OCI-LY7 (cell line): ENCODE measurements around the gene NFATC3. TPM values are rescaled to one million over a fixed set of nuclear protein-coding genes. Genes with fewer than 3 reads are reported as not detected.
"Not testable (repeated sequence)": the region's sequence is repeated elsewhere in the genome, so short reads cannot be mapped to it uniquely, and the experiment has no call there.

Source experiments
- BruUV-seq: library from RNA; stranded (reverse); fragments of 400-500 nt; replicated peaks from 2 replicates; lab custom pipeline; 2021; lab: Mats Ljungman, UMichigan
- CTCF ChIA-PET: fragments of 300-600 bp; sonication (Branson Sonifier 250); formaldehyde crosslinking; loops from one replicate; lab custom pipeline; 2022; ENCODE audit warnings: antibody characterized with exemption; ENCODE audit not compliant: unreplicated experiment; lab: Charles Lee
- POLR2A ChIA-PET: fragments of 300-600 bp; sonication (Branson Sonifier 250); formaldehyde crosslinking; loops from one replicate; lab custom pipeline; 2022; ENCODE audit warnings: antibody characterized with exemption; lab: Charles Lee
- DNase-seq: peaks from one replicate; pipeline ENCODE4 v3.0.0-alpha.2; 2015; ENCODE audit warnings: low spot score
- H2AFZ ChIP-seq: fragments of 200-600 bp; sonication (generic), shearing (Covaris generic); 2 replicates; pipeline ENCODE4 v1.6.1; 2014; ENCODE audit warnings: mild to moderate bottlenecking, antibody characterized with exemption, low read length, moderate library complexity
- H3K27ac ChIP-seq: fragments of 200-600 bp; sonication (generic); 2 replicates; pipeline ENCODE4 v1.5.1; 2014; ENCODE audit warnings: mixed run types, low read depth, mild to moderate bottlenecking, moderate library complexity, low read length, inconsistent platforms; ENCODE audit not compliant: poor library complexity, severe bottlenecking
- H3K36me3 ChIP-seq: fragments of 200-600 bp; sonication (generic); 2 replicates; pipeline ENCODE4 v1.6.1; 2014; ENCODE audit warnings: mild to moderate bottlenecking, antibody characterized with exemption, low read length, moderate library complexity, mixed read lengths; ENCODE audit not compliant: insufficient read depth
- H3K4me1 ChIP-seq: fragments of 200-600 bp; sonication (generic); 2 replicates; pipeline ENCODE4 v1.5.1; 2014; ENCODE audit warnings: mild to moderate bottlenecking, low read length; ENCODE audit not compliant: insufficient read depth, poor library complexity, severe bottlenecking
- H3K4me2 ChIP-seq: fragments of 200-600 bp; sonication (generic); 2 replicates; pipeline ENCODE4 v1.6.1; 2014; ENCODE audit warnings: mild to moderate bottlenecking, low read length
- H3K4me3 ChIP-seq: fragments of 200-600 bp; sonication (generic); 2 replicates; pipeline ENCODE4 v1.5.1; 2014; ENCODE audit warnings: mild to moderate bottlenecking, low read depth, low read length; ENCODE audit not compliant: poor library complexity, severe bottlenecking
- H3K79me2 ChIP-seq: fragments of 200-600 bp; sonication (generic); 2 replicates; pipeline ENCODE4 v1.6.1; 2016; ENCODE audit warnings: low read depth, mild to moderate bottlenecking, low read length, moderate library complexity, mixed read lengths; ENCODE audit not compliant: insufficient read depth
- H3K9me2 ChIP-seq: fragments of 200-600 bp; sonication (generic); 2 replicates; pipeline ENCODE4 v1.6.1; 2016; ENCODE audit warnings: mild to moderate bottlenecking, low read length, mixed read lengths; ENCODE audit not compliant: insufficient read depth
- H3K9me3 ChIP-seq: fragments of 200-600 bp; sonication (generic); 2 replicates; pipeline ENCODE4 v1.6.1; 2014; ENCODE audit warnings: mild to moderate bottlenecking, mixed run types, low read length, mixed read lengths
- H4K20me1 ChIP-seq: fragments of 200-600 bp; sonication (generic); 2 replicates; pipeline ENCODE4 v1.6.1; 2014; ENCODE audit warnings: mild to moderate bottlenecking, antibody characterized with exemption, low read length, moderate library complexity, mixed read lengths; ENCODE audit not compliant: insufficient read depth
- CTCF ChIP-seq: fragments of 200-600 bp; sonication (generic); conservative IDR thresholded peaks from 2 replicates; pipeline ENCODE4 v1.5.1; 2014; ENCODE audit warnings: mild to moderate bottlenecking, antibody characterized with exemption, low read length, moderate library complexity, mixed read lengths
- EZH2phosphoT487 ChIP-seq: fragments of 200-600 bp; sonication (generic); IDR thresholded peaks from 2 replicates; pipeline ENCODE4 v1.6.1; 2018; ENCODE audit warnings: low read depth, borderline replicate concordance, mild to moderate bottlenecking, mixed run types, antibody characterized with exemption, low read length, moderate library complexity, mixed read lengths
- intact Hi-C: fragments of 100-400 bp; cut with micrococcal nuclease; formaldehyde crosslinking; loops from one replicate; pipeline ENCODE4 v1.10.0; 2022; ENCODE audit not compliant: unreplicated experiment
- total RNA-seq, 2 experiments: library from RNA; depleted of rRNA in 1 of 2; stranded (reverse); fragments of >200 nt in 1 of 2; shearing (Covaris generic) in 1 of 2; gene quantifications; 2 replicates each; pipeline ENCODE4 v1.2.3, GENCODE V29; 2014 to 2022

Gene NFATC3
- total RNA-seq, 2 experiments from 2014 or later: 73.4 to 76.0 TPM

DNA sequence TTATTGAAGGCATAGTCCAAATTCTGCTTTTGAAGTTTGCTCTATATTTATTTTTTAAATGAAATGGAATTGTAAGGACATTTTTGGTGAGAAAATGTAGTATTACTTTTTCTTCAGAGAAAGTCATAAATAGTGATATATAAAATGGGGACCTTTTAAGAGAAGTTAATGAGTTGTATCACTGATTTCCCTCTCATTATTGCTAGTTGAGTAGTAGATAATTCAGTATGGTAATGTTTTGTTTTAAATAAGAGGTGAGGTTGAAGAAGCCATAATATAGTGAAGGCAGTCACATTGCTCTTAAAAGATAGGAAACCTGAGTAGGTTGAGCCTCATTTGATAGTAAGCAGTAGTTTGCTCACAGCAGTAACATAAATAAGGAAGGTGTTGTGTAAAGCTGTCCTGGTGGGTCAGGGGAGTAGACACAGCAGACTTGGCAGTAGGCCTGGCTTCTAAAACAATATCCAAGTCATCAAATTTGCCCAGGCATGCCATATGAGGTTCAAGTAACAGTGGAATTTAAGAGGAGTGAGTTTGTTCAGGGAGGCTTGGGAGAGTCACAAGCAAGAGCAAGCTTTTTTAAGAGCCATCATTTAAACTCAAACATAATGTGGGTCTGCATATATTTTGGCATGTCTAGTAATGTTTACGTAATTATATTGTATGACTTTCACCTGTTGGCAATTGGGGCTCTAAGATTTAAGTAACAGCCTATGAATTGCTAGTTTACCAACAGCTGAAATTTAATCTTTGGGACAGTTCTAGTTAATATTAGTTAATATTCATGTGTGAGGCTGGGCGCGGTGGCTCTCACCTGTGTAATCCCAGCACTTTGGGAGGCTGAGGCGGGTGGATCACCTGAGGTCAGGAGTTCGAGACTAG is 6.5 kb downstream of the NFATC3 start:
- Histone ChIP-seq H3K4me1 (peaks cover 68% of the 10 kb centered on the region), H3K79me2 (peaks cover 100% of the 10 kb centered on the region), H3K4me3 (no peak overlapping the region), H3K27ac (no peak overlapping the region), H4K20me1 (peaks cover 62% of the 10 kb centered on the region), H3K9me2 (no peaks in the 10 kb centered on the region), H3K4me2 (peak overlapping the region; percentile 78), H3K9me3 (no peaks in the 10 kb centered on the region), H2AFZ (no peak overlapping the region), H3K36me3 (no peaks in the 10 kb centered on the region)
- TF ChIP-seq EZH2phosphoT487: no peak
- no peak for TF ChIP-seq CTCF
- BruUV-seq: no TSS peak
- no peak for DNase-seq
- CTCF ChIA-PET: no interaction called here
- POLR2A ChIA-PET: interaction anchor here (0.6 to 1.8 kb wide), 7 partner anchors 17 to 386 kb away, joined by 3 to 6 read pairs (median 4); no protein-coding TSS in a partner anchor
- intact Hi-C loops: no loop called here

DNA sequence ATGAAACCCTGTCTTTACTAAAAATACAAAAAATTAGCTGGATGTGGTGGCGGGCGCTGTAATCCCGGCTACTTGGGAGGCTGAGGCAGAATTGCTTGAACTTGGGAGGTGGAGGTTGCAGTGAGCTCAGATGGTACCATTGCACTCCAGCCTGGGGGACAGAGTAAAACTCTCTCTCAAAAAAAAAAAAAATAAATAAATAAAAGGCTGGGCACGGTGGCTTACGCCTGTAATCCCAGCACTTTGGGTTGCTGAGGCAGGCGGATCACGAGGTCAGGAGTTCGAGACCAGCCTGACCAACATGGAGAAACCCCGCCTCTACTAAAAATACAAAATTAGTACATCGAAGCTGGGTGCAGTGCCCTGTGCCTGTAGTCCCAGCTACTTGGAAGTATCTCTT is 7.1 kb downstream of the NFATC3 start:
- H2AFZ ChIP-seq, BruUV-seq, H3K4me3 ChIP-seq, CTCF ChIA-PET, H3K27ac ChIP-seq, H3K9me2 ChIP-seq, H3K9me3 ChIP-seq, H3K4me2 ChIP-seq, intact Hi-C loops, DNase-seq, H3K36me3 ChIP-seq: not testable (repeated sequence)
- POLR2A ChIA-PET: interaction anchor here (0.6 to 1.8 kb wide), 7 partner anchors 17 to 188 kb away, joined by 3 to 6 read pairs (median 4); no protein-coding TSS in a partner anchor
- peaks cover 100% of the 10 kb centered on the region for H3K79me2 ChIP-seq
- H3K4me1 ChIP-seq: peaks cover 68% of the 10 kb centered on the region
- H4K20me1 ChIP-seq: peaks cover 58% of the 10 kb centered on the region

- ChIA-PET POLR2A (interaction anchor here (0.6 to 1.2 kb wide), 5 partner anchors 10 to 130 kb away, joined by 3 to 6 read pairs (median 3); no protein-coding TSS in a partner anchor), CTCF (interaction anchor here (0.5 to 1.9 kb wide), 4 partner anchors 9 to 134 kb away, joined by 3 to 8 read pairs (median 4); partner anchors contain the start of gene NFATC3)
- Histone ChIP-seq H4K20me1 (peaks cover 51% of the 10 kb centered on the region), H3K9me2 (no peaks in the 10 kb centered on the region), H3K9me3 (0 out of 2 replicates have a peak, but pooled peaks cover 4% of the 10 kb centered on the region), H3K4me1 (peaks cover 56% of the 10 kb centered on the region), H3K79me2 (peaks cover 100% of the 10 kb centered on the region), H3K4me3 (no peak overlapping the region), H3K4me2 (peak overlapping the region; percentile 53), H3K36me3 (peaks cover 13% of the 10 kb centered on the region), H3K27ac (no peak overlapping the region), H2AFZ (no peak overlapping the region)
- BruUV-seq: no TSS peak
- DNase-seq: peak; percentile 56
- TF ChIP-seq EZH2phosphoT487 (no peak), CTCF (peak; percentile 87)
- intact Hi-C loops: loop anchor here (1.0 kb wide), 1 partner anchor 135 kb away; no protein-coding TSS in a partner anchor
These were observed 8.8 kb downstream of the NFATC3 start for GRCh38 chr16:68093816-68094613.
